H9 (cell line): ENCODE results near the gene CADM3. TPM values are rescaled to one million over a fixed set of nuclear protein-coding genes. Genes with fewer than 3 reads are reported as not detected.

ENCODE experiments used
- DNase-seq: peaks from one replicate; pipeline ENCODE4 v3.0.0-alpha.2; 2017
- H2AFZ ChIP-seq: one replicate; pipeline ENCODE4 v1.6.1; 2013; ENCODE audit warnings: mild to moderate bottlenecking, low read length, control low read depth, moderate library complexity
- H2AK5ac ChIP-seq: 2 replicates; pipeline ENCODE4 v1.6.1; 2013; ENCODE audit warnings: low read length, control low read depth, mixed read lengths; ENCODE audit not compliant: insufficient read length
- H2BK120ac ChIP-seq: one replicate; pipeline ENCODE4 v1.6.1; 2013; ENCODE audit warnings: low read depth, mild to moderate bottlenecking, low read length, control low read depth, inconsistent platforms; ENCODE audit not compliant: poor library complexity, severe bottlenecking
- H2BK12ac ChIP-seq: 2 replicates; pipeline ENCODE4 v1.6.1; 2013; ENCODE audit warnings: low read length, control low read depth, mixed read lengths, low read depth; ENCODE audit not compliant: insufficient read length
- H2BK15ac ChIP-seq: 2 replicates; pipeline ENCODE4 v1.6.1; 2013; ENCODE audit warnings: low read depth, low read length, control low read depth
- H2BK20ac ChIP-seq: one replicate; pipeline ENCODE4 v1.6.1; 2013; ENCODE audit warnings: low read depth, mild to moderate bottlenecking, low read length, control low read depth, inconsistent platforms; ENCODE audit not compliant: poor library complexity, severe bottlenecking
- H2BK5ac ChIP-seq: 2 replicates; pipeline ENCODE4 v1.6.1; 2013; ENCODE audit warnings: low read length, control low read depth, mixed read lengths; ENCODE audit not compliant: insufficient read length
- H3K14ac ChIP-seq: 2 replicates; pipeline ENCODE4 v1.6.1; 2013; ENCODE audit warnings: low read length, control low read depth; ENCODE audit not compliant: insufficient read depth
- H3K18ac ChIP-seq: 2 replicates; pipeline ENCODE4 v1.6.1; 2013; ENCODE audit warnings: low read depth, mild to moderate bottlenecking, mixed read lengths, low read length, control low read depth; ENCODE audit not compliant: insufficient read length
- H3K23ac ChIP-seq: 2 replicates; pipeline ENCODE4 v1.6.1; 2013; ENCODE audit warnings: low read length, control low read depth, mixed read lengths, low read depth; ENCODE audit not compliant: insufficient read length
- H3K23me2 ChIP-seq: 2 replicates; pipeline ENCODE4 v1.6.1; 2013; ENCODE audit warnings: low read depth, mild to moderate bottlenecking, mixed read lengths, low read length, control low read depth; ENCODE audit not compliant: insufficient read length, poor library complexity, severe bottlenecking
- H3K27ac ChIP-seq: 2 replicates; pipeline ENCODE4 v1.5.1; 2013; ENCODE audit warnings: low read length, control low read depth, mixed read lengths, low read depth; ENCODE audit not compliant: insufficient read length
- H3K27me3 ChIP-seq: 2 replicates; pipeline ENCODE4 v1.6.1; 2013; ENCODE audit warnings: low read length, control low read depth, inconsistent platforms; ENCODE audit not compliant: insufficient read depth
- H3K4ac ChIP-seq: 2 replicates; pipeline ENCODE4 v1.6.1; 2013; ENCODE audit warnings: low read depth, mild to moderate bottlenecking, control low read depth, inconsistent platforms, low read length, moderate library complexity
- H3K4me1 ChIP-seq: 2 replicates; pipeline ENCODE4 v1.6.1; 2013; ENCODE audit warnings: low read length, control low read depth, inconsistent platforms; ENCODE audit not compliant: insufficient read depth
- H3K4me2 ChIP-seq: 2 replicates; pipeline ENCODE4 v1.6.1; 2013; ENCODE audit warnings: low read length, control low read depth, mixed read lengths; ENCODE audit not compliant: insufficient read length, insufficient read depth
- H3K56ac ChIP-seq: 2 replicates; pipeline ENCODE4 v1.6.1; 2013; ENCODE audit warnings: low read depth, mild to moderate bottlenecking, mixed read lengths, low read length, control low read depth; ENCODE audit not compliant: insufficient read length
- H3K79me1 ChIP-seq: 2 replicates; pipeline ENCODE4 v1.6.1; 2013; ENCODE audit warnings: low read depth, mild to moderate bottlenecking, moderate library complexity, low read length, control low read depth, inconsistent platforms; ENCODE audit not compliant: insufficient read depth, poor library complexity, severe bottlenecking
- H3K79me2 ChIP-seq: 2 replicates; pipeline ENCODE4 v1.6.1; 2013; ENCODE audit warnings: low read length, control low read depth, inconsistent platforms; ENCODE audit not compliant: insufficient read depth
- H3K9ac ChIP-seq: 2 replicates; pipeline ENCODE4 v1.6.1; 2013; ENCODE audit warnings: low read length, control low read depth, mixed read lengths; ENCODE audit not compliant: insufficient read length; ENCODE audit errors: extremely low read depth
- H3K9me3 ChIP-seq: one replicate; pipeline ENCODE4 v1.6.1; 2013; ENCODE audit warnings: low read depth, low read length, inconsistent platforms; ENCODE audit not compliant: control insufficient read depth
- H3T11ph ChIP-seq: one replicate; pipeline ENCODE4 v1.6.1; 2013; ENCODE audit warnings: mild to moderate bottlenecking, low read length, control low read depth, inconsistent platforms
- H4K20me1 ChIP-seq: one replicate; pipeline ENCODE4 v1.6.1; 2013; ENCODE audit not compliant: control insufficient read depth, insufficient read length, insufficient read depth
- H4K5ac ChIP-seq: 2 replicates; pipeline ENCODE4 v1.6.1; 2013; ENCODE audit warnings: low read depth, mild to moderate bottlenecking, mixed read lengths, low read length, control low read depth; ENCODE audit not compliant: insufficient read length
- H4K8ac ChIP-seq: replicated peaks from 2 replicates; pipeline ENCODE4 v1.6.1; 2013; ENCODE audit warnings: low read length, control low read depth, mixed read lengths, low read depth; ENCODE audit not compliant: insufficient read length
- H4K91ac ChIP-seq: 2 replicates; pipeline ENCODE4 v1.6.1; 2013; ENCODE audit warnings: low read depth, mild to moderate bottlenecking, moderate library complexity, mixed read lengths, low read length, control low read depth; ENCODE audit not compliant: insufficient read length
- H3K27ac Mint-ChIP-seq, 3 experiments: 2 replicates in 2 of 3; 3 replicates in 1 of 3; pipeline ENCODE4 v1.8.0; 2020 to 2021; ENCODE audit warnings: mixed read lengths in 3 of 3, mild to moderate bottlenecking in 1 of 3, moderate library complexity in 1 of 3
- H3K27me3 Mint-ChIP-seq: 2 replicates; pipeline ENCODE4 v1.8.0; 2021; ENCODE audit warnings: low read depth, mild to moderate bottlenecking, moderate library complexity, mixed read lengths
- H3K36me3 Mint-ChIP-seq, 3 experiments: 2 replicates in 2 of 3; 3 replicates in 1 of 3; pipeline ENCODE4 v1.8.0; 2020 to 2021; ENCODE audit warnings: low read depth in 3 of 3, mixed read lengths in 3 of 3; ENCODE audit not compliant: insufficient read depth in 1 of 3
- H3K4me1 Mint-ChIP-seq, 2 experiments: 2 replicates each; pipeline ENCODE4 v1.8.0; 2020; ENCODE audit warnings: mixed read lengths in 2 of 2
- H3K4me3 Mint-ChIP-seq, 2 experiments: 2 replicates in 1 of 2; 3 replicates in 1 of 2; pipeline ENCODE4 v1.8.0; 2020 to 2021; ENCODE audit warnings: mild to moderate bottlenecking in 2 of 2, mixed read lengths in 2 of 2, moderate library complexity in 1 of 2
- H3K9me3 Mint-ChIP-seq, 2 experiments: 2 replicates in 1 of 2; 3 replicates in 1 of 2; pipeline ENCODE4 v1.8.0; 2020; ENCODE audit warnings: mild to moderate bottlenecking in 2 of 2, mixed read lengths in 2 of 2, moderate library complexity in 1 of 2
- CTCF ChIP-seq: fragments of 200-600 bp; sonication (generic); conservative IDR thresholded peaks from 3 replicates; pipeline ENCODE4 v1.8.0; 2021; ENCODE audit warnings: antibody characterized with exemption, mild to moderate bottlenecking
- WGBS: extraction: QIAGEN DNeasy Blood & Tissue Kit; methylation state at CpG from one replicate; pipeline ENCODE4 v1.1.7; 2013; ENCODE audit warnings: missing lambda C conversion rate, low lambda C conversion rate, mixed read lengths; ENCODE audit not compliant: insufficient read length; ENCODE audit errors: extremely low coverage; 5-methylcytosine and 5-hydroxymethylcytosine counted together
- total RNA-seq: library from RNA; stranded (reverse); gene quantifications from 2 replicates; pipeline ENCODE4 v1.2.1, GENCODE V29; 2021

CADM3 gene
- total RNA-seq, 1 experiment from 2014 or later, result 5.6 TPM

- Histone ChIP-seq H2BK15ac (no peak overlapping the region), H2BK5ac (no peak overlapping the region), H4K91ac (no peak overlapping the region), H3K4ac (no peak overlapping the region), H2BK20ac (no peak overlapping the region), H3K9ac (no peak overlapping the region), H2AFZ (no peak overlapping the region), H3K56ac (no peak overlapping the region), H3K18ac (no peak overlapping the region), H3T11ph (no peak overlapping the region), H3K4me1 (no peaks in the 10 kb centered on the region), H2BK120ac (no peak overlapping the region), H3K14ac (no peak overlapping the region), H3K4me2 (no peak overlapping the region), H3K79me2 (no peaks in the 10 kb centered on the region), H3K23ac (no peak overlapping the region), H2AK5ac (no peak overlapping the region), H3K27ac (no peak overlapping the region), H4K8ac (no peak overlapping the region), H3K79me1 (no peaks in the 10 kb centered on the region), H3K23me2 (no peaks in the 10 kb centered on the region), H3K9me3 (no peaks in the 10 kb centered on the region), H2BK12ac (no peak overlapping the region), H3K27me3 (no peaks in the 10 kb centered on the region), H4K20me1 (no peaks in the 10 kb centered on the region), H4K5ac (no peak overlapping the region)
- H3K4me3 Mint-ChIP-seq, result no peak overlapping the region
- H3K9me3 Mint-ChIP-seq, result no peaks in the 10 kb centered on the region
- no peak for DNase-seq
- H3K36me3 Mint-ChIP-seq, result no peaks in the 10 kb centered on the region
- no CpG with 5 or more reads among the region's 9 CpGs for WGBS
- TF ChIP-seq CTCF, result no peak
- peak overlapping the region in 1 of 3 experiments; percentile 23; a peak in 1 of 7 replicates for H3K27ac Mint-ChIP-seq
- peaks cover 3 to 12% of the 10 kb centered on the region in 2 experiments; a peak in 3 of 4 replicates for H3K4me1 Mint-ChIP-seq
- peaks cover 8% of the 10 kb centered on the region; the same call in 1 of the 2 replicates for H3K27me3 Mint-ChIP-seq
These were observed 7.7 kb upstream of the CADM3 start for GRCh38 chr1:159163614-159164228.
